GM19397 (cell line): Measurements from ENCODE around the gene MCTP1.

ENCODE experiments used
- ATAC-seq: cut with Tn5 transposase; IDR thresholded peaks from one replicate; pipeline ENCODE4 v1.9.1; 2021; ENCODE audit warnings: mild to moderate bottlenecking, moderate library complexity; ENCODE audit not compliant: unreplicated experiment

The MCTP1 gene

DNA sequence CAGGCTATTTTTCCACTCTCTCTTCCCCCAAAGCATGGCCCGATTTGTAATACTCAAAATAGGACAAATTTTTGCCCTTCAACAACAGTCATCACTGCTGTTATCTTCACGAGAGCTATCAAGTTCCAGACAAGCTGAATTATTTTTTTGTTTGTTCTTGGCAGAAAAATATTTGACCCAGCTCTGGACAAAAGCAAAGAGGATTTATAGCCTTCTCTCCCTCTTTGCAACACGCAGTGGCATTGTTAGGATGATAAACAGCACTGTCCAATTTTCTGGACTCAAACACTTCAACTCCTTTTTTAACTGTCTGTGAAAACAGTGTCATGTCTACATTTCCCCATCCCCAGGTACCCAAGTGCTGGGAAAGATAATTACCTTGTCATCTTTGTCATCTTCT is 506.2 kb downstream of the MCTP1 start:
- no peak for ATAC-seq

- no peak for ATAC-seq
These were observed 506.6 kb downstream of the MCTP1 start for GRCh38 chr5:94778299-94778698.

- ATAC-seq = no peak
These were observed 507.6 kb downstream of the MCTP1 start for GRCh38 chr5:94777056-94777880.

DNA sequence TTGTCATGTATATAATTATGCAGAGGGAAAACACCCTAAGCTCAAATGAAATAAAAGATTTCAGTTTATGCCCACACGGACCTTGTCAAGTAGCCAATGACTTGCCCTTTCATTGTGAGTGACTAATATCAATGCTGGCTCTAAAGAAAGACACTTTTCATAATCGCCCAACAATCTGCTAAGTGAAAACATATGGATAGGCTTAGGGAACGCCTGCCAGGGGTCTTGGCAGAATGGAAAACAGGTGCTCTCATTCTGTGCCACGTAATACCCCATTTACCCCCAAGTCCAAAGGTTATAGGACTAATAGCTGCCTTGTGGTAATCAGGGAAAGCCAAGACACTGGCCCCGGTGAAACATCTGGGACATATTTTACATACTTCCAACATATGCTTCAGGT is 508.7 kb downstream of the MCTP1 start:
- no peak for ATAC-seq

DNA sequence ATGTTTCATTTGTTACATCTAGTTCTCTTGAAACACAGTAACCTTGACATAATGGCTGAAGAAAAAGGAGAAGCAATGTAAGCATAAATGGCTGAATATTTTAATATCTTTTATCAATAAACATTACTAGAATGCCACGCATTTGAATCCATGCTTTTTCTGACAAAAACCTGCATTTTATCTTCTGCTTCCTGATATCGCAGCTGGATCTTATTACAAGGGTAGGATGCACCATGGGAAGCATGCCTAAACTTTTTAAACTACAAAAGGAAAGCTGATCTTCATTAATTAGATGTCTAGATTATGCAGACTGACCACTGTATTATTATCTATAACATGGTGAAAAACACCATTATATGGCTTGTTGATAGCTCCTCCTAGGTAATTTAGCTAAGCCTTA is 509.8 kb downstream of the MCTP1 start:
- ATAC-seq = no peak

- no peak for ATAC-seq
These were observed 513.2 kb downstream of the MCTP1 start for GRCh38 chr5:94771742-94772141.

- no peak for ATAC-seq
These were observed 514.9 kb downstream of the MCTP1 start for GRCh38 chr5:94769996-94770395.

DNA sequence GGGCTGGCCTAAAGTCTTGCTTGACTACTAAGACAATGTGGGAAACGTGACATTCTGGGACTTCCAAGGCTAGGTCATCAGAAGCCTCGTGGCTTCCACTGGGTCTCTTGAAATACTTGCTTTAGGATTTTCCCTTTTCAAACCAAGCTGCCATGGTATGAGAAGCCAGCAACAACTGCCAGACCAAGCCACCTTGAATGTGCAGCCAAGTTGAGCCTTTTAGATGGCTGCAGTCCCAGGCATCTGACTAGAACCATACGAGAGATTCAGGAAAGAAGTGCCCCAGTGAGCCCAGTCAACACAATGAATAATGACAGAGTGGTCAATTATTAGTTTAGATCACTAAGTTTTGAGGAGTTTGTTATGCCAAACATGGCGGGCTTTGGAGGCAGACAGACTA is 523.1 kb downstream of the MCTP1 start:
- ATAC-seq = no peak

DNA sequence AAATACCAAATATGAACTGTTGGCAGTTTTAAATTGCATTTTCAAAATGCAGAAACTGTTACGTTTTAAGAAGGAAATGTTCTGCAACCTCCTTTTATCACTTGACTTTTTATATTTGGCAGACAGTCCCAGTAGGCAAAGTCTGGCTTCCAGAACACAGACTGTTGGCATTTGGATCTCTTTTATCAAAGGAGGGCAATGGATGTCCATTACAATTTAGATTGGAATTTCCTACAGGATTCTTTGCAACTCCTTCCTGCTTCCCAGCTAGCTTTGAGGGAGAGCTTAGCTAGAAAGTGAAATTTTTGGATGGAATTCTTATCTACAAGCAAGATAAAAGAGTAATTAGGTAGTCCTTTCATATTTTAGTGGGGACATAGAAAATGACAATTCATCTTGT is 523.8 kb downstream of the MCTP1 start:
- ATAC-seq = no peak

GRCh38 chr5:94759961-94760360 is 524.9 kb downstream of the MCTP1 start:
- ATAC-seq = no peak

DNA sequence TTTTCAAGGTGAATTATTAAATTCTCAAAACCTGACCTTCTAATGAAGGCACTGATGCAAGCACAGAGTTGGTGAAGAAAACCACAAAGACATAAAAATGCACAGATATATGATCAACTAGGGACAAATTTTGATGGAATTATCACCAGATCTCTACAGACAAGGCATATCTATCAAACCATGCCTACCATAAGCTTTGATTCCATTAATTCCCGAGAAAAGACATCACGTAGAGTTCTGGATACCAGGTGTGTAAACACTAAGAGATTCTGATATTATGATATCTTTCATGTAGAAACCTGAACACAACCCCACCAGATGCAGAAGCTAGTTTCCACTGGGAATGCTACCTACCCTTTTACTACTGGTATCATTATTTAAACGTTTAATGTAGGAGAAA is 525.9 kb downstream of the MCTP1 start:
- no peak for ATAC-seq

DNA sequence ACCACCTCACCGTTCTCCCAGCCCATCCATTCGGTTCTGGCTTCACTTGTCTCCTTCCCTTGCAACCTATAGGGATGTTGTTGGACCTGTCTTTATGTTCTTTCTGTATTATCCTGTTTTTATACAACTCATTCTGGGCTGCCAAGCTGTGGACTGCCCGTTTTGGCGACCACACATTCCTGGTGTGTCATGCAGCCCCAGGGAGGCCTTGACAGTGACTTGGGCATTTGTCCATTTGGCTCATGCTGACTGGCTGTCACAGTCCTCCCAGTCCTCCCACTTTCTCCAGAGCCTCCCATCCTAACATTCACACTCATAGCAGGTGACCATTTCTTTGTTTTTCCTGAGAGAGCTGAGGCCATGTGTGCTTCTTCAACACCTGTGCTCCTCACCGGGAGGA is 530.1 kb downstream of the MCTP1 start:
- ATAC-seq = no peak

DNA sequence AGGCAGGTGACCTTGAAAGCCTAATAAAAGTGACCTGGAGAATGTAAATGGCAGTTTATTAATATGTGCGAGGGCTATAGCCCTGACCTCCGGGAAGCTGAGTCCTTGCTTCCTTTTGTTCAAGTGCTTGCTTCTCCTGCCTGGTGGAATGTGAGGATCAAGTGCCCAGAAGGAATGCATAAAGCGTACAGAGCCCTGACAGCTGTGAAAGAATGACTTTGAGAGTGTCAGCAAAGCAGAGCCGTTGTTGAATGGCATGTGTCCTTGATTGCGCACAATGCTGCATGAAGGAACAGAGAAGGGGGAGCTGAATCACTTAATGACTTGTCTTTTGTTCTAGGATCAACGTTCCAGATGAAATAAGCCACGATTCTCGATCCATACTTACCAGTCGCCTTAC is 533.4 kb downstream of the MCTP1 start:
- no peak for ATAC-seq

GRCh38 chr5:94750681-94751080 is 534.2 kb downstream of the MCTP1 start:
- ATAC-seq = no peak

DNA sequence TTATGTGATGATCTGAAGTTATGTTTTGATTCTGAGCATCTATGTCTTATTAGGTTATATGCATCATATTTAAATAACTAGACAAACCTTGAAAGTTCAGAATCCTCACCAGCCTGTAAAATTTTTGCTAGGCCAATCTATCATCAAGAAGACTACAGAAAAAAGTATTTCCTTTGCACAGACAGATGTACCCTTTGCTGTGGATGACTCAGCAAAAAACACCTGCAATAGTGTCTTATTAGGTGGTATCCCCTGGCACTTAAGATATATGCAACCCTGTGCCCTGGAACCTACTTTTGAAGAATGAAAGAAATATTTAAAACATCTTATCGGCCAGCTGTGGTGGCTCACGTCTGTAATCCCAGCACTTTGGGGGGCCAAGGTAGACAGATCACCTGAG is 535.9 kb downstream of the MCTP1 start:
- ATAC-seq = no peak

DNA sequence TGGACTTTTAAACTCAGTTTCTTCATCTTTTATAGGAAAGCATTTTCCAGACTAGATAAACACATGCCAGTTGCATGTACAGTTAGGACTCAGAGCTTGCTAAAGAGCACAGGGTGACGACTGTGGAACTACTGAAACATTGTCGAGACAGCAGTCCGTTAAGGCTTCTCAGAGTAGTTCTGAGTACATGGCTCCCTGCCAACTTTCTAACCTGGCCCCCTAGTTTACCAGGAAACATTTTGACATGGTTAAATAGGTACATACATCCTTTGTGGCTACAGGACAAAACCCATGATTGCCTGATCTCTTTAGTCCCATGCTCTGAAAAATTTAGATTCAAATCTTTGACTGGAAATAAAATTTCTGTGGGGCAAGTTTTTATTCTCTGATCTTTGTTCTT is 536.7 kb downstream of the MCTP1 start:
- ATAC-seq = no peak

DNA sequence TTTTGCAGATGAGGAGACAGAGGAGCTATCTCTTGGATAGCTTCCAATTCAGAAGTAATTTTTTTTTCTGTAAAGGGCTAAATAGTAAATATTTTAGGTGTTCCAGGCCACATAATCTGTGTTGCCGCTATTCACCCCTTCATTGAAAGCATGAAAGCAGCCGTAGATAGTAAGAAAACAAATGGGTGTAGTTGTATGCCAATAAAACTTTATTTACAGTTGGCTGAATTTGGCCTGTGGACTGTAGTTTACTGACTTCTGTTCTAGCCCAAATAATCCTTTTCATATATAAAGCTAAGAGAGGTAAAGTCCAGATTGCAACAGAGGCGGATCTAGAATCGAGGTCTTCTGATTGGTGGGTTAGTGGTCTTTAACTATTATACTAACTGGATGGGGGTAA is 537.5 kb downstream of the MCTP1 start:
- ATAC-seq = no peak

DNA sequence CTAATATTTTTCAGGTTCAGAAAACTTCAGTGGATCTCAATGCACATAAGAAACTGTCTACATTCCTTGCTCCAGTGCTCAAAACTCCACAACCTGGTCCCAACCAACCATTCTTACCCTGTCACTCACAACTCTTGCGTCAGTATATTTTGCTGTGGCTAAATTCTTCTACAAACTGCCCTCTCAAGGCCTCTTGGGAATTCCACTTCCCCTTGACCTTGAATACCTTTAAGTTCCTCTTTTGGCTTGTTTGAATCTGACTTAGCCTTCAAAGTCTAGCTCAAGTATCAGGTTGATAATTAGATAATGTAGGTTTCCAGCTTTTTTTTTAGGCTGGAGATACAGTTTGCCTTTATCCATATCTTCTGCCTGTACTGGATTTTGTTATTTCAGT is 538.2 kb downstream of the MCTP1 start:
- ATAC-seq = peak; percentile 38

DNA sequence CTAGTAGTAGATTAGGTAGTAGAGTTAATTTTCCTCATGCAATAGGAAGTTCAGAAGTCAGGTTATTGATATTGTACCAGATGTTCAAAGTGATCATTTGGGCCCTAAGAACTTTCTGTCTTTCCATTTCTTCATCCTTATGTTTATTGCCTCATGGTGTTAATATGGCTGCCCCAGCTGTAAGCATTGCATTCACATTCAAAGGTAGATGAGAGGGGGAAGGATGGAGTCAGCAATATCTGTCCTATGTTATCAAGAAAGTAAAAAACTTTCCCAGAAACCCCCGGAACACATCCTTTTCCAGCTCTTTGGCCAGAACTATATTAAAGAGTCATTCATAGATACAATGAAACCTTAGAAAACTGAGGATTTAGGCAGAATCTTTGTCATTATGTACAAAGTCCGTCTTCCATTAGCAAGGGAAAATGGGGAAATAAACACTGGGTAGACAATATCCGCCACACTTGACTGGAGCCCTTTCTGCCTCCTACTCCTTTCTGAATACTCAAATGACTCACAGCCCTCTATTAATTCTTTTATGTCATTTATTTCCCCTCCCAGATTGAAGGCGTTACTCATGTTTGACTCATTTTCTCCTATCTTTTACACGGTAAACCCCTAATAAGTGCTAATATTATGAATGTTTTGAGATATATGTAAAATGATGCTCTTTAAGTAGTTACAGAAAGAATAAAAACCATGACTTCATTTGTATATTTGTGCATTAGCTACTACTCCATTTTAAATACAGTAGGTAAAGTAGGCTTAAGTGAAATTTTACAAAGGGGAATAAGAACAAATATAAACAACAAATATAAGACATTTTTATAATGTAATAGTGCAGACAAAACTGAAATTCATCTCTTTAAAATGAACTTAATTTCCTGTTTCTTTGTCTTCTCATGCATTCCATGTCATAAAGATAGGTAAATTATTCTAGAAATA is 538.8 kb downstream of the MCTP1 start:
- ATAC-seq = peak; percentile 55

- no peak for ATAC-seq
These were observed 540.0 kb downstream of the MCTP1 start for GRCh38 chr5:94744906-94745305.

- ATAC-seq = no peak
These were observed 542.0 kb downstream of the MCTP1 start for GRCh38 chr5:94742852-94743251.

GRCh38 chr5:94740286-94740685 is 544.6 kb downstream of the MCTP1 start:
- no peak for ATAC-seq
